GM18499 (cell line): ENCODE results near the gene CYP3A4.
"Not testable (repeated sequence)": the region's sequence is repeated elsewhere in the genome, so short reads cannot be mapped to it uniquely, and the experiment has no call there.

Experiments
- ATAC-seq: cut with Tn5 transposase; IDR thresholded peaks from one replicate; pipeline ENCODE4 v1.9.1; 2021; ENCODE audit warnings: moderate number of reproducible peaks; ENCODE audit not compliant: insufficient read depth, unreplicated experiment

The CYP3A4 gene

DNA sequence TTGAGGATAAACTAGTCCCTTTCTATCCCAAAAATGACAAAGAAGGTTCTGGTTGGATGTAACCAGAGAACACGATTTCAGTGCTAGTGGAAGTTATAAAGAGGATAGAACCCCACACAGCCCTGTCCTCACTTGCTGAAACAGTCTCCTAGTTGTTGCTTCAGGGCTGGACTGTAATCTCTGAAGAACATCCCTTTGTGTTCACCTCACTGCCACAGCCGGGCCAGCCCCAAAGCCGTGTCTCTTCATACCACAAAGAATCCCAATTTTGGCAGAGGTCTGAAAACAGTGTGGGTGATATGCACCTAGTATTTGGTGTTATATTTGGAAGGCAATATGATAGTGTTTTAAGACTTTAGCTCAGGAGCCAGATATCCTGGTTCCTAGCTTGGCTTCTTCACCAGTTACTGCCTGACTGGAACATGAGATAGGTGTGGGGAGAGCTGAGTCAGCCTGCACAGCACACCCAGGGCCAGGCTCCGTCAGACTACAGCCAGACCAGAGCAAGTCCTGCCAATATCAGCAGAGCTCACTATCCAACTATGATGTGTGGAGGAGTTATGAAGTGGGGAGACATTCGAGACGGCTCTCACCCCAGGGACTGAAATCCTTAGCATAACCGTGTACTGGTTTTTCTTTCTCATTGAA, 21.2 kb downstream of the CYP3A4 start:
- ATAC-seq = no peak

DNA sequence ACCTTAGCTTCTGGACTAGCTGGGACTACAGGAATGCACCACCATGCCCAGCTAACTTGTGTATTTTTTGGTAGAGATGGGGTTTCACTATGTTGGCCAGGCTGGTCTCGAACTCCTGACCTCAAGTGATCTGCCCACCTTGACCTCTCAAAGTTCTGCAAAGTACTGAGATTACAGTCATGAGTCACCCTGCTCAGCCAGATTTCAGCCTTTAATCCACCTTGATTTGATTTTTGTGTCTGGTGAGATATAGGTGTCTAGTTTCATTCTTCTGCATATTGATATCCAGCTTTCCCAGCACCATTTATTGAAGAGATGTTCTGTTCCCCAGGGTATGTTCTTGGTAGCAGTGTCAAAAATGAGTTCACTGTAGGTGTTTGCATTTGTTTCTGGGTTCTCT, 28.9 kb downstream of the CYP3A4 start:
- ATAC-seq = no peak

DNA sequence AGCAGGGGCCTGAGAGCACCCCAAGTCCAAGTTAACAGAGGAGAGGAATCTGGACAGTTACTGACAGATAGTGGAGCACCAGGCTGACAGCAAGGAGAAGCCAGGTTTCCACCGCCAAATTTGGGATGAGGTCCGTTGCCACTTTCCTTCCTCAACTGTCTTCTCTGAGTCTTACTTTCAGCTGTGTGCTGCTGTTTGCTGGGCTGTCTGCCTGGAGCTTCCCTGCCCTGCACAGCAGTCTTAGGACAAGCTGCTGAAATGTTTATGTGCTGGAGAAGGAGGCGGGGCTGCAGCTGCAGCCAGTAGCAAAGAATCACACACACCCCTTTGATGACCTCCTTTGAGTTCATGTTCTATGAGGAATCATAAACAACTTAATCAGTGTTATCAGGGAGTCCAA, 31.6 kb downstream of the CYP3A4 start:
- ATAC-seq = no peak

DNA sequence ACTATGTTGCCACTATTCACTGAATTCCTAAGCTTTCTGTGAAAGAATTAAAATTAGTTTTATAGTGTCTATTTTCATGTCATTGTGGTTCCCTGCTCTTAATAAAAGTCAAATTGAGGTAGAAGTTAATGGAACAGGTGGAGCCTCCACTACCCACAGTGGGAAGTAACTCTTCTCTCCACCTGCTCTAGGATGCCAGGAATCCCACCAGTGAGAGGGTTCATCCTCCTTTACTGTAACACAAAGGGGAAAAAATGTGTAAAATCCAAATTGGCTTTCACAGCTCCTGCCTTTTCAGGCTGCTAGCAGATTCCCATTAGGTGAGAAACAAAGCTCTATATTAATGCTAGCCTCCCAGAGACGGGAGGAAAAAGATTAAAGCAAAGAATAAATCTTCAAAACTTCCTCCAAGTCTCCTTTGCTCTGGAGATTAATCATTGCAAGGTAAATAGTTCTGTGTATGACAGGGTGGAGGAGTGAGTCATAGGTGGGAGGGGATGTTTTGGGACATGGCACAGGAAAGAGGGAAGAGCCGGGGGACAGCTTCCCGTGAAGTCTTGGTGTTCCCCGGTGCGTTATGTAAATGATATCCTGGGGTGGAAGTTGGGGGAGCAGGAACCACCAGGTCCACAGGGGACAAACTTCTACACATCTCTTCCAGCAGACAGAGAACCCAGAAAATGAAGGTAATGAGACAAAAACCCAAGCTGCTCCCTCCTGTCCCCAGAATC, 32.5 kb downstream of the CYP3A4 start:
- not testable (repeated sequence) for ATAC-seq

DNA sequence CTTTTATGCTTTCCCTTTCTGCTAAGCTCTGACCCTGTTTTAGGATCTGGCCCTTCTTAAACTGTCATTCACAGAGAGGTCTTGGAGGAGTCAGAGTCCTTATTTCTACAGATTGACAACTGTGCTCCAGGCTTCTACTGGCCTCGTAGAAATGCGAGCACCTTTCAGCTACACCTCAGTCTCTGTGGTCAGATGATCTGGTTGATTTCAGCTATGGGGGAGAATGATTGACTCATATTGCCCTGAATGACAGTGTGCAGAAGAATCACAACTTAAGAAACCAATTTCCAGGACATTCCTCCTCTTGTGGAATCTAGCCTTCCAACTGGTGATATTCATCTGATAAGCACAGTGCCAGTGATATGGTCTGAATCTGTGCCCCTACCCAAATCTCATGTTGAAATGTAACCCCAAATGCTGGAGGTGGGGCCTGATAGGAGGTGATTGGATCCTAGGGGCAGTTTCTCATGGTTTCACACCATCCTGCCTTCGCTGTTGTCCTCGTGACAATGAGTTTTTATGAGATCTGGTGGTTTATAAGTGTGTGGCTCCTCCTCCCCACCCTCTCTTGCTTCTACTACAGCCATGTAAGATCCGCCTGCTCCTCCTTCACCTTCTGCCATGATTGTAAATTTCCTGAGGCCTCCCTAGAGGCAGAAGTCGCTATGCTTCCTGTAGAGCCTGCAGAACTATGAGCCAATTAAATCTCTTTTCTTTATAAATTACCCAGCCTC, 35.0 kb downstream of the CYP3A4 start:
- ATAC-seq = no peak

DNA sequence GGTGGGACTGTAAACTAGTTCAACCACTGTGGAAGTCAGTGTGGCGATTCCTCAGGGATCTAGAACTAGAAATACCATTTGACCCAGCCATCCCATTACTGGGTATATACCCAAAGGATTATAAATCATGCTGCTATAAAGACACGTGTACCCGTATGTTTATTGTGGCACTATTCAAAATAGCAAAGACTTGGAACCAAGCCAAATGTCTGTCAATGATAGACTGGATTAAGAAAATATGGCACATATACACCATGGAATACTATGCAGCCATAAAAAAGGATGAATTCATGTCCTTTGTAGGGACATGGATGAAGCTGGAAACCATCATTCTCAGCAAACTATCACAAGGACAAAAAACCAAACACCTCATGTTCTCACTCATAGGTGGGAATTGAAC, 37.1 kb downstream of the CYP3A4 start:
- not testable (repeated sequence) for ATAC-seq

DNA sequence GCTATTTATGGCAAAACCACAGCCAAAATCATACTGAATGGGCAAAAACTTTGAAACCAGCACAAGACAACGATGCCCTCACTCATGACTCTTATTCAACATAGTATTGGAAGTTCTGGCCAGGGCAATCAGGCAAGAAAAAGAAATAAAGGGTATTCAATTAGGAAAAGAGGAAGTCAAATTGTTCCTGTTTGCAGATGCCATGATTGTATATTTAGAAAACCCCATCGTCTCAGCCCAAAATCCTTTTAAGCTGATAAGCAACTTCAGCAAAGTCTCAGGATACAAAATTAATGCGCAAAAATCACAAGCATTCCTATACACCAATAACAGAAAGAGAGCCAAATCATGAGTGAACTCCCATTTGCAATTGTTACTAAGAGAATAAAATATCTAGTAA, 38.6 kb downstream of the CYP3A4 start:
- ATAC-seq = not testable (repeated sequence)

DNA sequence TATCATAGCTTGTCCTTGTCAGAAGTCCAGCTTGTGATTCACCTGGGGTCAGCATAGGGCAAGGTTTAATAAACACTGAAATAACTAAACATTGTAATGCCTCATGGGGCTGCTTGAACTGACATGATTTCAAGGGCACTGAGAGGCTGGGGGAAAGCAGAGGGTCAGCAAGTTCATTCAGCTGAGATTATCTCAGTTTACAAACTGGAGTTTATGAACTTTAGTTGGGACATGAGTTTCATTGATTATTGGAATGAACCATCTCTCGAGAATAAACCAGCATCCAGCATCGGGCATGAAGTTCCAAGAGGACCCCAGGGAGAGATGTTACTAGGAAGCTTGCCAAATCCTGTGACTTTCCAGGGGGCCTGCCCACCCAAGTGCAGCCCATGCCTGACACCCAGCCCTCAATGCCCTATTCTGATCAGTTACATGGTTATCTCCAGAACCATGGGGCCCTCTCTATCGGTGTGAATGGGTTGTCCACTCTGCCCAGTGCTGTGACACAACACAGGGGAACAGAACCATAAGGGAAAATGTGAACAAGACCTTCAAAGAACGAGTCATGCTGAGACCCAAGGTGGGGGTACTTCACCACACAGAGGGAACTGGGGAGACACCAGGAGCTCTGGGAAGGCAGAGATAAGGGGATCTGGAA, 41.1 kb downstream of the CYP3A4 start:
- ATAC-seq = no peak

- no peak for ATAC-seq
Measured at GRCh38 chr7:99741441-99741795, 42.6 kb downstream of the CYP3A4 start.

DNA sequence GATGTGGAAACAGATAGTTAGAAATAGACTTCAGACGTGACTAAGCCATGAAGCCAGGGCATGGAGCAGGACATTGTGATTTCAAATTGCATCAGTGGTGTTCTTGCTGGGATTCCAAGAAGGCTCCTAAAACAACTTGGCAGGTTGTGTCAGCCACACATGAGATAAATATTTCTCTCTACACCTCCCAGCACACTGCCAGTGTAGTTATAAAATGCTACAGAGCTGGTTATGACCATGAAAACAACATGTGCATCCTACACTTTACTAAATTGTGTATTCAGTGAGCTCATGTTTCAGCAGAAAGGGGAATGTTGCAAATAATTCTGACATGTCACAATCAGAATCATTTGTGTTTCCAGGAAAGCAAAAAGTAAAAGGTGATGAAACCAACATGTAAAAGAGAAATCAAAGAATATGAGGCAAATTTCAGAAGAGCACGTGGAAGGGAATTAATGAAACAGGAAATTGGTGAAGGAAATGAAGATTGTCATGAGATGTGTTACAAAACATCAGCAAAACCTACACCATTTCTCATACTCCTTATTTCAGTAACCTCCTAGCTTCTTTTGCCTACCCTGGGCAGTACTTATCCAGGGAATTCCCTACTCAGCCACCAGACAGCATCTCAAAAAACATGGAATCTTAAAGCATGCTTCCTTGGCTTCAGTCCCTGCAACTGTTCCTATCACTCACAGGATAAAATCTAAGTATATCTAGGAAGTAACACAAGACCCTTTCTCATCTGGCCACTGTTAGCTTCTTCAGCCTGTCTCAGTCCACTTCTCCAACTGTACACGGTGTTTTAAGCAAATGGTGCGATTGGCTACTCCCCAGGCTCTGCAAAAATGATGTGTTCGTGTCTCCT, 43.2 kb downstream of the CYP3A4 start:
- no peak for ATAC-seq

- no peak for ATAC-seq
Measured at GRCh38 chr7:99739699-99740572, 44.0 kb downstream of the CYP3A4 start.

DNA sequence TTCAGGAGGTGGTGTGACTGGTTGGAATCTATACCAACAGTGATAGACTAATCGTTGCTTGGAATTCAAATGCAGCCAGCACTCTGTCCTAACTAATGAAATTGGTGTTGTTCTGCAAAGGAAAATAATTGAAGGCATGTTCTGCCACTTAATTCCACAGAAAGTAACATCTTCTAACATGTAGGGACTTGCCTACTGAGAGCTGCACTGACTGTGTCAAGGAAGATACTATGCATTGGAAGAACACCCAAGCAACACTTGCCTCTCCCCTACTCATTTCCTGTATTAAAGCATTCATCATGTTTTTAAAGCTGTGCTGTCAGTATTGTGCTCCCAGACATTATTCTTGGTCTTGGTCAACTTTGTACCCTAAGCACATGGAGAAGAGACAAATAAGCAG, 46.3 kb downstream of the CYP3A4 start:
- no peak for ATAC-seq

DNA sequence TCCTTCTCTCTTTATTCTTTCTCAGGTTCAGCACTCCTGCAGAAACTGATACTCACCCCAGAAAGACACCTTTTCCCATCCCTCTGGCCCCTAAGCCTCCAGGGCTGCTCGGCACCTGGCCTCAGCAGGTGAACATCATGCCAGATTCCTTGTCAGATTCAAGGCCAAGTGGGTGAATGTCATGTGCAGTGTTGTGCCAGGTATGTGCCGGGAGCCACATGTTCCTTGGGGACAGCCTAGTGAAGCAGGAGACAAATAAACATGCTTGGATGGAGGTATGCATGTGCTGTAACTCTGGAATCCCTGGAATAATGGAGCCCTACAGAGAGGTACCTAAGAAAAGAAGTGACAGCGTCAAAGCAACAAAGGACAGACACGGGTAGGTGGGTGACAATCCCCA, 47.3 kb downstream of the CYP3A4 start:
- ATAC-seq = not testable (repeated sequence)

DNA sequence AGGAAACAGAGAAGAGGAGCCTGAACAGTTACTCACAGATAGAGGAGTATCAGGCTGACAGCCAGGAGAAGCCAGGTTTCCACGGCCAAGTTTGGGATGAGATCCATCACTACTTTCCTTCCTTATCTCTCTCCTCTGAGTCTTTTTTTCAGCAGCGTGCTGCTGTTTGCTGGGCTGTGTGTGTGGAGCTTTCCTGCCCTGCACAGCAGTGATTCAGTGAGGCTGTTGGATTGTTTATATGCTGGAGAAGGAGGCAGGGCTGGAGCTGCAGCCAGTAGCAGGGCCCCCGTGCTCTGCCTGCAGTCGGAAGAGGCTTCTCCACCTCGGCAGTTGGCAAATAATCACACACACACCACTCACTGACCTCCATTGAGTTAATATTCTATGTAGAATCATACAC, 49.0 kb downstream of the CYP3A4 start, which contains the start of gene CYP3A7:
CYP3A7 (minus strand) TSS at position 210 of the 400 bp plus-strand sequence; CDS start at position 107, 103 bp downstream.
- no peak for ATAC-seq

- no peak for ATAC-seq
Measured at GRCh38 chr7:99733448-99733847, 50.5 kb downstream of the CYP3A4 start.

GRCh38 chr7:99733003-99733402, 51.0 kb downstream of the CYP3A4 start:
- ATAC-seq = no peak

DNA sequence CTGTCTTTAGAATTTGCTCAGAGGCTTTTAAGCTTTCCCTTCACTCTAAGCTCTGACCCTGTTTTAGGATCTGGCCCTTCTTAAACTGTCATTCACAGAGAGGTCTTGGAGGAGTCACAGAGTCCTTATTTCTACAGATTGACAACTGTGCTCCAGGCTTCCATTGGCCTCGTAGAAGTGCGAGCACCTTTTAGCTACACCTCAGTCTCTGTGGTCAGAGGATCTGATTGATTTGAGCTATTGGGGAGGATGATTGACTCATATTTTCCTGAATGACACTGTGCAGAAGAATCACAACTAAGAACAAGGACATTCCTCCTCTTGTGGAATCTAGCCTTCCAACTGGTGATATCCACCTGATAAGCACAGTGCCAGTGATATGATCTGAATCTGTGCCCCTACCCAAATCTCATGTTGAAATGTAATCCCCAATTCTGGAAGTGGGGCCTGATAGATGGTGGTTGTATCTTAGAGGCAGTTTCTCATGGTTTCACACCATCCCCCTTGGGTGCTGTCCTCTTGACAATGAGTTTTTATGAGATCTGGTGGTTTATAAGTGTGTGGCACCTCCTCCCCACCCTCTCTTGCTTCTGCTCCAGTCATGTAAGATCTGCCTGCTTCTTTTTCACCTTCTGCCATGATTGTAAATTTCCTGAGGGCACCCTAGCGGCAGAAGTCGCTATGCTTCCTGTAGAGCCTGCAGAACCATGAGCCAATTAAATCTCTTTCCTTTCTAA, 52.2 kb downstream of the CYP3A4 start:
- ATAC-seq = no peak

- no peak for ATAC-seq
Measured at GRCh38 chr7:99730992-99731391, 53.0 kb downstream of the CYP3A4 start.
